Right lobe of liver (tissue), 6 donors: ENCODE results near the gene SPTBN5. TPM values are rescaled to one million over a fixed set of nuclear protein-coding genes. Genes with fewer than 3 reads are reported as not detected.

Experiments
- ATAC-seq, 4 donors: fragments of 200-7000 bp; cut with Tn5 transposase; one replicate each; pipeline ENCODE4 v1.9.1; 2020; ENCODE audit warnings: mild to moderate bottlenecking in 4 of 4, moderate library complexity in 4 of 4
- DNase-seq, 3 donors: peaks; one replicate each; pipeline ENCODE4 v3.0.0-alpha.2; 2020
- H3K27ac ChIP-seq, 3 donors: fragments of 200-600 bp; one replicate each; pipeline ENCODE4 v1.8.0; 2022
- H3K27me3 ChIP-seq, 2 donors: fragments of 200-600 bp; one replicate each; pipeline ENCODE4 v1.8.0; 2022
- H3K36me3 ChIP-seq, 4 donors: fragments of 200-600 bp; sonication (generic) in 1 of 4; one replicate each; pipeline versions ENCODE4 v1.5.1 to v1.8.0; 2017 to 2022; ENCODE audit warnings: control low read depth in 1 of 4
- H3K4me1 ChIP-seq, 4 donors: fragments of 200-600 bp; sonication (generic) in 1 of 4; one replicate each; pipeline versions ENCODE4 v1.5.1 to v1.8.0; 2017 to 2022; ENCODE audit warnings: control low read depth in 1 of 4
- H3K4me3 ChIP-seq, 3 donors: fragments of 200-600 bp; one replicate each; pipeline ENCODE4 v1.8.0; 2022
- H3K9me3 ChIP-seq, 4 donors: fragments of 200-600 bp; sonication (generic) in 1 of 4; one replicate each; pipeline versions ENCODE4 v1.5.1 to v1.8.0; 2017 to 2022; ENCODE audit warnings: control low read depth in 1 of 4
- POLR2A ChIP-seq: fragments of 450-650 bp; IDR thresholded peaks from one replicate; pipeline ENCODE4 v1.6.1; 2017; ENCODE audit warnings: antibody characterized with exemption, mild to moderate bottlenecking
- WGBS: methylation state at CpG from one replicate; pipeline ENCODE4 v1.1.6; 2018; ENCODE audit warnings: low coverage, low lambda C conversion rate; ENCODE audit not compliant: insufficient coverage; ENCODE audit errors: missing lambda C conversion rate; 5-methylcytosine and 5-hydroxymethylcytosine counted together
- intact Hi-C, 2 donors: fragments of 100-400 bp; cut with DNase I; formaldehyde crosslinking; loops; one replicate each; pipeline versions ENCODE4 v1.11.2 to v1.14.1; 2022
- total RNA-seq, 6 experiments: library from RNA; depleted of rRNA in 2 of 6; stranded (reverse); fragments of >200 nt in 2 of 6; fragmentation: NEBNext Ultra II Directional in 3 of 6; extraction: Animal tissue kit (Norgen Biotek cat#: 25700) in 3 of 6; gene quantifications; one replicate each; pipeline versions ENCODE4 v1.1.0 to v1.2.4, GENCODE V29; 2016 to 2023
- TF ChIP-seq, protein P1 (sequence below), 4 donors: fragments of 200-600 bp in 3 of 4; fragments of 450-650 bp in 1 of 4; IDR thresholded peaks; one replicate each; pipeline versions ENCODE4 v1.5.1 to v1.8.0; 2016 to 2022; ENCODE audit warnings: antibody characterized with exemption in 4 of 4, mild to moderate bottlenecking in 2 of 4
- donor health status: DM: no; HTN: yes; CAD: no.
- donor health status: DM: no; HTN: no; CAD: no.
- donor health status: DM: no; HTN: no; CAD: no.
- donor health status: DM: no; HTN: yes; CAD: no.
- donor health status: DM: no; HTN: yes; CAD: no.

SPTBN5 gene
- total RNA-seq, 6 experiments from 2014 or later = 0.06 to 3.2 (median 0.81) TPM

DNA sequence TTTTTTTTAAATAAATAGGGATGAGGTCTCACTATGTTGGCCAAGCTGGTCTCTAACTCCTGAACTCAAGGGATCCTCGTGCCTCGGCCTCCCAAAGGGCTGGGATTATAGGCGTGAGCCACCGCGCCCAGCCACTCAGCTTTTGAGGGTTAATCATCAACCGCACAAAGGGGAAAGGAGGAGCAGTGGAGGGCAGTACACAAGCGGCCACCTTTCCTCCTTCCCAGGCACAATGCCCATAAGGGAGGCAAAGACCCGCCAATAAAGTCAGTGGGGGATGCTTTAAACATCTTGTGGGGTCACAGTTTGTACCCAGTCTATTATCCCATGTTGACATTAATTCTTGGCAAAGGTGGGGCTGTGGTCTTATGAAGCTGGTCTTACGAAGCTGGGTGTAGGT lies 46.1 kb upstream of the SPTBN5 start:
- H3K4me1 ChIP-seq = no peaks in the 10 kb centered on the region
- no peak overlapping the region for H3K27ac ChIP-seq
- no peak overlapping the region for H3K4me3 ChIP-seq
- intact Hi-C loops = no loop called here
- DNase-seq = peak in 1 of 3 donors; percentile 26
- H3K36me3 ChIP-seq = peaks cover 0 to 20% (median 2%) of the 10 kb centered on the region in 4 donors
- H3K9me3 ChIP-seq = no peaks in the 10 kb centered on the region
- no peaks in the 10 kb centered on the region for H3K27me3 ChIP-seq
- no peak for TF ChIP-seq POLR2A
- TF ChIP-seq, protein P1, sequence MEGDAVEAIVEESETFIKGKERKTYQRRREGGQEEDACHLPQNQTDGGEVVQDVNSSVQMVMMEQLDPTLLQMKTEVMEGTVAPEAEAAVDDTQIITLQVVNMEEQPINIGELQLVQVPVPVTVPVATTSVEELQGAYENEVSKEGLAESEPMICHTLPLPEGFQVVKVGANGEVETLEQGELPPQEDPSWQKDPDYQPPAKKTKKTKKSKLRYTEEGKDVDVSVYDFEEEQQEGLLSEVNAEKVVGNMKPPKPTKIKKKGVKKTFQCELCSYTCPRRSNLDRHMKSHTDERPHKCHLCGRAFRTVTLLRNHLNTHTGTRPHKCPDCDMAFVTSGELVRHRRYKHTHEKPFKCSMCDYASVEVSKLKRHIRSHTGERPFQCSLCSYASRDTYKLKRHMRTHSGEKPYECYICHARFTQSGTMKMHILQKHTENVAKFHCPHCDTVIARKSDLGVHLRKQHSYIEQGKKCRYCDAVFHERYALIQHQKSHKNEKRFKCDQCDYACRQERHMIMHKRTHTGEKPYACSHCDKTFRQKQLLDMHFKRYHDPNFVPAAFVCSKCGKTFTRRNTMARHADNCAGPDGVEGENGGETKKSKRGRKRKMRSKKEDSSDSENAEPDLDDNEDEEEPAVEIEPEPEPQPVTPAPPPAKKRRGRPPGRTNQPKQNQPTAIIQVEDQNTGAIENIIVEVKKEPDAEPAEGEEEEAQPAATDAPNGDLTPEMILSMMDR (IDR thresholded peaks at IDR 0.05) = no peak
- WGBS = 84% methylated on average over 6 of the region's 9 CpGs
- ATAC-seq = no peak

DNA sequence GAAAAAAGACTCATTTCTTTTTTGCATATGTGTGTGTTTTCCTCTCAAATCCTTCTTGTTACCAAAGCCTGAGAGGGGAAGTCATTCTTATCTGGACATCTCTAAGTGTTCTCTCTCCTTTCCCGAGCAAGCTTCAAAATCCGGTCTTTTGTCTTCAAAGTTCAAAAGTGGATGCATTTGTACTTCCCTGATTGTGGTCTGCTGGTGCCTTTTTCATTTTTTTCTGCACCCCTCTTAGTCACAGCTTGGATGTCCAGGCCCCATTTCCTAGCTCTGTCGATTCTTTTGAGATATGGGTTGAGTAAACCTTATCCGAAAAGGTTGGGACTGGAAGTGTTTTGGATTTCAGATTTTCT lies 43.7 kb upstream of the SPTBN5 start:
- peak in 3 of 4 donors; percentile 14 to 17 (median 16) for ATAC-seq
- no peak for TF ChIP-seq POLR2A
- TF ChIP-seq, protein P1 (IDR thresholded peaks at IDR 0.05) = no peak
- H3K4me1 ChIP-seq = no peaks in the 10 kb centered on the region

DNA sequence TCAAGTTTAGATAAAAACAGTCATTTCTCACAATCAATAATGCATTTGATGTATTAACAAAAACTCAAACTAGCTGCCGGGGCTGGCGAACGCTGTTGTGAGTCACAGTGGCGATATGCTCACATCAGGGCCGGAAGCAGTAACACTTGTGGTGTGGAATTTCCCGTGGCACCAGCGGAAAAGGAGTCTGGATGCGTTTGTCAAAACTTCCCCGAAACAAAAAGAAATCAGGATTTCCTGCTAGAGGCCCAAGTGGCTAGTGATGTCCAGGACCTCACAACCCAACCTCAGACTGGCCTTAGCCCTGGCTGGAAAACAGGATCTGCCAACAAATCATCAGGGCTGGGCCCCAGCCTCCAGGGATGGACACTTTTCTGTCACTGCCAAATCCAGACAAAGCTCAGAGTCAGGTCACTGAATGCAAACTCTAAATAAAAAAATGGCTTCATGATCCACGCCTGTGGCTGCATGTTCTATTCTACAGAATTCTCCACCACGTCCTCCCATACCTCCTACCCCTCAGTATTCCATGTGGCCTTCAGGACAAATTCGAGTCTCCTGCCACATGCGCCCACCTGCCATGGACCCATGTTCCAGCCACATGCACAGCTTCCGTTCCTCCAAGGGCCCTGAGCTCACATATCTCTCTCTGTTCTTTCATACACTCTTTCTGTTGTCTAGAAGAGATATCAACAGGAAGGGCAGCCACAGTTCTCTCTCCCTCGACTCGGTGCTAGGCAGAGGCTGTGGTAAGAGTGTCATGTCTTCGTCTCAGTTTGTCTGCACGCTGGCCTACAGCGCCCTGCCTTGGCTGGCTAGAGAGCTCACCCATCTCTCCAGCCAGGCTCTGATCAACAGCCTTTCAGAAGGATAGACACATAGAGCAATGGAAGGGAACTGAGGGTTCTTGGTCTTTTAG lies 43.1 kb upstream of the SPTBN5 start:
- H3K4me1 ChIP-seq = no peaks in the 10 kb centered on the region
- intact Hi-C loops = no loop called here
- H3K27me3 ChIP-seq = no peaks in the 10 kb centered on the region
- H3K36me3 ChIP-seq = peaks cover 0 to 20% (median 0%) of the 10 kb centered on the region in 4 donors
- WGBS = 59% methylated on average over 18 of the region's 19 CpGs
- H3K27ac ChIP-seq = peak overlapping the region in 2 of 3 donors; percentile 26 to 52
- no peak for TF ChIP-seq POLR2A
- TF ChIP-seq, protein P1 (IDR thresholded peaks at IDR 0.05) = no peak
- peak; percentile 47 to 64 (median 57) for ATAC-seq
- no peaks in the 10 kb centered on the region for H3K9me3 ChIP-seq
- no peak overlapping the region for H3K4me3 ChIP-seq
- no peak for DNase-seq

More for the DNA sequence above, 43.7 kb upstream of the SPTBN5 start:
- no peak for DNase-seq
- Histone ChIP-seq H3K9me3 (no peaks in the 10 kb centered on the region), H3K36me3 (peaks cover 0 to 20% (median 1%) of the 10 kb centered on the region in 4 donors), H3K27ac (peak overlapping the region in 2 of 3 donors; percentile 26 to 52), H3K4me3 (no peak overlapping the region), H3K27me3 (no peaks in the 10 kb centered on the region)
- 47% methylated on average over 4 of the region's 4 CpGs for WGBS
- intact Hi-C loops = no loop called here

DNA sequence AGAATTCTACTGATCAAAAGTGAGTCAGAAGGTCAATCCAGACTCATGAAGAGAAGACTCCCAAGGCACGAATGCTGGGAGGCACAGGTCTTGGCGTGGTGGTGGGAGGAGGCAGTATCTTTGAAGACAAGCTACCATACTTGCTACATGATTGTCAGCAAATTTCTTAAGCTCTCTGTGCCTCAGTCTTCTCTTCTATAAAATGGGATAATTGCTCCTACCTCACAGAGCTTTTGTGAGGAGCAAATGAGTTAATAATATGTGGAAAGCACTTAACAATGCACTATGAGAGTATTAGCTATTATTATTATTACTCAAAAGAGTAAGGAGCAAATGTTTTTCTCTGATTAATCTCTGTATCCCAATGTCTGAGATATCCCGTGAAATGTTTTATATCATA lies 42.3 kb upstream of the SPTBN5 start:
- TF ChIP-seq, protein P1 (IDR thresholded peaks at IDR 0.05) = no peak
- H3K9me3 ChIP-seq = no peaks in the 10 kb centered on the region
- intact Hi-C loops = no loop called here
- ATAC-seq (no peak), DNase-seq (no peak)
- H3K27me3 ChIP-seq = no peaks in the 10 kb centered on the region
- WGBS = 89% methylated on average over 3 of the region's 3 CpGs
- H3K4me1 ChIP-seq = peaks cover 0 to 3% (median under 1%) of the 10 kb centered on the region in 4 donors
- H3K4me3 ChIP-seq = no peak overlapping the region
- peak overlapping the region in 1 of 3 donors; percentile 26 for H3K27ac ChIP-seq
- peaks cover 0 to 19% (median 0%) of the 10 kb centered on the region in 4 donors for H3K36me3 ChIP-seq
